Activated CD8-positive, alpha-beta memory T cell treated with anti-CD3 and anti-CD28 coated beads for 1 hour (primary cell): ENCODE measurements around the gene TXNRD2.
"Not testable (repeated sequence)": the region's sequence is repeated elsewhere in the genome, so short reads cannot be mapped to it uniquely, and the experiment has no call there.

ENCODE experiments used
- DNase-seq, 2 donors: peaks; one replicate each; pipeline ENCODE4 v3.0.0-alpha.2; 2020; ENCODE audit warnings: low read depth in 1 of 2; ENCODE audit errors: extremely low read depth in 1 of 2

The TXNRD2 gene

GRCh38 chr22:19907902-19908301 lies 33.7 kb downstream of the TXNRD2 start:
- DNase-seq = not testable (repeated sequence)

- DNase-seq = not testable (repeated sequence)
Observed at GRCh38 chr22:19906864-19907263, 34.8 kb downstream of the TXNRD2 start.

GRCh38 chr22:19905347-19906276 lies 36.0 kb downstream of the TXNRD2 start:
- no peak for DNase-seq

- no peak for DNase-seq
Observed at GRCh38 chr22:19904935-19905334, 36.7 kb downstream of the TXNRD2 start.

- DNase-seq = no peak
Observed at GRCh38 chr22:19904174-19904856, 37.3 kb downstream of the TXNRD2 start.

- DNase-seq = no peak
Observed at GRCh38 chr22:19903513-19903912, 38.1 kb downstream of the TXNRD2 start.

GRCh38 chr22:19903031-19903430 lies 38.6 kb downstream of the TXNRD2 start:
- DNase-seq = no peak

- no peak for DNase-seq
Observed at GRCh38 chr22:19902245-19902715, 39.3 kb downstream of the TXNRD2 start.

- no peak for DNase-seq
Observed at GRCh38 chr22:19901577-19902244, 39.9 kb downstream of the TXNRD2 start.

- no peak for DNase-seq
Observed at GRCh38 chr22:19900707-19901436, 40.7 kb downstream of the TXNRD2 start.

- no peak for DNase-seq
Observed at GRCh38 chr22:19898831-19899567, 42.6 kb downstream of the TXNRD2 start.

- no peak for DNase-seq
Observed at GRCh38 chr22:19898145-19898544, 43.5 kb downstream of the TXNRD2 start.

- DNase-seq = no peak
Observed at GRCh38 chr22:19897726-19898125, 43.9 kb downstream of the TXNRD2 start.

- DNase-seq = no peak
Observed at GRCh38 chr22:19896665-19897355, 44.8 kb downstream of the TXNRD2 start.

- DNase-seq = no peak
Observed at GRCh38 chr22:19895160-19895849, 46.3 kb downstream of the TXNRD2 start.

GRCh38 chr22:19893363-19893762 lies 48.3 kb downstream of the TXNRD2 start:
- DNase-seq = no peak

GRCh38 chr22:19892925-19893324 lies 48.7 kb downstream of the TXNRD2 start:
- no peak for DNase-seq

GRCh38 chr22:19892257-19892879 lies 49.2 kb downstream of the TXNRD2 start:
- peak in 1 of 2 donors; percentile 22 for DNase-seq
